IMR-90 (cell line): Measurements from ENCODE around the gene TMC4. TPM values are rescaled to one million over a fixed set of nuclear protein-coding genes. Genes with fewer than 3 reads are reported as not detected.

Experiments
- ATAC-seq: fragments of 200-7000 bp; cut with Tn5 transposase; 2 replicates; pipeline ENCODE4 v1.9.1; 2020; ENCODE audit warnings: low read depth, mild to moderate bottlenecking, moderate library complexity
- BruUV-seq: library from RNA; stranded (reverse); fragments of 400-500 nt; replicated peaks from 2 replicates; lab custom pipeline; 2021; lab: Mats Ljungman, UMichigan
- CTCF ChIA-PET: fragments of 300-600 bp; formaldehyde crosslinking; extraction: SDS; loops from one replicate; lab custom pipeline; 2021; ENCODE audit warnings: antibody characterized with exemption; lab: Yijun Ruan, JAX
- POLR2A ChIA-PET: fragments of 300-600 bp; sonication (Branson Sonifier 250); formaldehyde crosslinking; loops from one replicate; lab custom pipeline; 2022; ENCODE audit warnings: antibody characterized with exemption; ENCODE audit not compliant: unreplicated experiment; lab: Charles Lee
- DNase-seq: peaks from one replicate; pipeline ENCODE4 v3.0.0; 2013
- H2AFZ ChIP-seq: replicated peaks from 2 replicates; pipeline ENCODE3; 2013; ENCODE audit warnings: low read length, mild to moderate bottlenecking; ENCODE audit not compliant: poor library complexity
- H2AK5ac ChIP-seq: 2 replicates; pipeline ENCODE4 v1.6.1; 2013; ENCODE audit warnings: low read depth, low read length, inconsistent platforms
- H2AK9ac ChIP-seq: replicated peaks from 2 replicates; pipeline ENCODE3; 2013; ENCODE audit warnings: mild to moderate bottlenecking, low read depth, low read length, moderate library complexity; ENCODE audit not compliant: poor library complexity
- H2BK120ac ChIP-seq: 2 replicates; pipeline ENCODE4 v1.6.1; 2013; ENCODE audit warnings: low read depth, low read length, inconsistent platforms
- H2BK15ac ChIP-seq: 3 replicates; pipeline ENCODE4 v1.6.1; 2013; ENCODE audit warnings: low read depth, low read length, inconsistent platforms
- H2BK20ac ChIP-seq: 2 replicates; pipeline ENCODE4 v1.6.1; 2013; ENCODE audit warnings: low read depth, mild to moderate bottlenecking, inconsistent platforms, low read length, moderate library complexity
- H2BK5ac ChIP-seq: 2 replicates; pipeline ENCODE4 v1.6.1; 2013; ENCODE audit warnings: mild to moderate bottlenecking, low read depth, low read length, inconsistent platforms; ENCODE audit not compliant: poor library complexity, severe bottlenecking
- H3K14ac ChIP-seq: replicated peaks from 2 replicates; pipeline ENCODE4 v1.6.1; 2013; ENCODE audit warnings: low read depth, low read length, inconsistent platforms
- H3K18ac ChIP-seq: 2 replicates; pipeline ENCODE4 v1.6.1; 2013; ENCODE audit warnings: low read depth, low read length, control low read depth
- H3K23ac ChIP-seq: 2 replicates; pipeline ENCODE4 v1.6.1; 2013; ENCODE audit warnings: low read depth, low read length, inconsistent platforms
- H3K27ac ChIP-seq: 2 replicates; pipeline ENCODE4 v1.5.1; 2013; ENCODE audit warnings: mild to moderate bottlenecking, control low read depth, low read length; ENCODE audit not compliant: insufficient read depth
- H3K27me3 ChIP-seq: 2 replicates; pipeline ENCODE4 v1.6.1; 2013; ENCODE audit warnings: low read length; ENCODE audit not compliant: control insufficient read depth, insufficient read depth
- H3K36me3 ChIP-seq: 2 replicates; pipeline ENCODE4 v1.6.1; 2013; ENCODE audit warnings: low read length, mixed read lengths; ENCODE audit not compliant: control insufficient read depth, insufficient read depth
- H3K4ac ChIP-seq: 2 replicates; pipeline ENCODE4 v1.6.1; 2013; ENCODE audit warnings: low read depth, low read length, inconsistent platforms
- H3K4me1 ChIP-seq: 2 replicates; pipeline ENCODE4 v1.6.1; 2013; ENCODE audit warnings: low read length, mixed read lengths; ENCODE audit not compliant: control insufficient read depth, insufficient read depth
- H3K4me2 ChIP-seq: 2 replicates; pipeline ENCODE4 v1.6.1; 2013; ENCODE audit warnings: low read depth, mild to moderate bottlenecking, control low read depth, low read length, moderate library complexity
- H3K4me3 ChIP-seq: 2 replicates; pipeline ENCODE4 v1.5.1; 2013; ENCODE audit warnings: low read depth, mild to moderate bottlenecking, control low read depth, low read length, moderate library complexity; ENCODE audit not compliant: insufficient read depth
- H3K56ac ChIP-seq: 2 replicates; pipeline ENCODE4 v1.6.1; 2013; ENCODE audit warnings: low read length, inconsistent platforms; ENCODE audit not compliant: insufficient read depth; ENCODE audit errors: extremely low read depth
- H3K79me1 ChIP-seq, 2 experiments: 2 replicates each; pipeline ENCODE4 v1.6.1; 2013; ENCODE audit warnings: low read length in 2 of 2, inconsistent platforms in 1 of 2, low read depth in 1 of 2
- H3K9ac ChIP-seq: 2 replicates; pipeline ENCODE4 v1.6.1; 2013; ENCODE audit warnings: low read depth, low read length, control low read depth
- H3K9me1 ChIP-seq: 2 replicates; pipeline ENCODE4 v1.6.1; 2013; ENCODE audit warnings: low read length, inconsistent platforms; ENCODE audit not compliant: insufficient read depth
- H3K9me3 ChIP-seq: 2 replicates; pipeline ENCODE4 v1.6.1; 2013; ENCODE audit warnings: low read length; ENCODE audit not compliant: control insufficient read depth, insufficient read depth
- H4K20me1 ChIP-seq: 2 replicates; pipeline ENCODE4 v1.6.1; 2013; ENCODE audit warnings: low read length, inconsistent platforms; ENCODE audit not compliant: insufficient read depth
- H4K5ac ChIP-seq: 2 replicates; pipeline ENCODE4 v1.6.1; 2013; ENCODE audit warnings: mild to moderate bottlenecking, low read depth, low read length, control low read depth
- H4K8ac ChIP-seq, 2 experiments: 2 replicates each; pipeline ENCODE4 v1.6.1; 2013; ENCODE audit warnings: low read depth in 2 of 2, low read length in 2 of 2, control low read depth in 1 of 2, inconsistent platforms in 1 of 2
- H4K91ac ChIP-seq: 2 replicates; pipeline ENCODE4 v1.6.1; 2013; ENCODE audit warnings: low read depth, low read length, inconsistent platforms; ENCODE audit not compliant: insufficient read depth
- BHLHE40 ChIP-seq: fragments of 150-350 bp; IDR thresholded peaks from 2 replicates; pipeline ENCODE4 v1.6.1; 2016; ENCODE audit warnings: mild to moderate bottlenecking, low read depth, low read length
- CEBPB ChIP-seq: IDR thresholded peaks from 2 replicates; pipeline ENCODE4 v1.6.1; 2012; ENCODE audit warnings: low read depth, low read length, improper control_type of control experiment
- CHD1 ChIP-seq: IDR thresholded peaks from 2 replicates; pipeline ENCODE4 v1.6.1; 2012; ENCODE audit warnings: low read depth, low read length, improper control_type of control experiment
- FOS ChIP-seq: fragments of 150-350 bp; IDR thresholded peaks from 2 replicates; pipeline ENCODE4 v1.6.1; 2016; ENCODE audit warnings: low read depth, low read length
- MAFK ChIP-seq: IDR thresholded peaks from 2 replicates; pipeline ENCODE4 v1.6.1; 2012; ENCODE audit warnings: low read depth, low read length, improper control_type of control experiment
- MXI1 ChIP-seq: IDR thresholded peaks from 2 replicates; pipeline ENCODE4 v1.6.1; 2012; ENCODE audit warnings: low read depth, mild to moderate bottlenecking, low read length, moderate library complexity, borderline replicate concordance
- POLR2A ChIP-seq: IDR thresholded peaks from 2 replicates; pipeline ENCODE4 v1.6.1; 2012; ENCODE audit warnings: mild to moderate bottlenecking, low read depth, low read length
- RAD21 ChIP-seq: IDR thresholded peaks from 2 replicates; pipeline ENCODE4 v1.6.1; 2012; ENCODE audit warnings: low read length, improper control_type of control experiment
- RCOR1 ChIP-seq: IDR thresholded peaks from 2 replicates; pipeline ENCODE4 v1.6.1; 2012; ENCODE audit warnings: mild to moderate bottlenecking, low read length, improper control_type of control experiment; ENCODE audit not compliant: insufficient replicate concordance
- RFX5 ChIP-seq: IDR thresholded peaks from 2 replicates; pipeline ENCODE4 v1.8.0; 2012; ENCODE audit warnings: low read depth, mild to moderate bottlenecking, low read length, moderate library complexity
- SMC3 ChIP-seq: fragments of 150-350 bp; IDR thresholded peaks from 2 replicates; pipeline ENCODE4 v1.6.1; 2016; ENCODE audit warnings: low read depth, mild to moderate bottlenecking, antibody characterized with exemption, low read length, moderate library complexity
- WGBS, 2 experiments: methylation state at CpG; one replicate each; pipeline versions ENCODE4 v1.1.5 to v1.1.7; 2013; ENCODE audit warnings: missing lambda C conversion rate in 2 of 2; ENCODE audit not compliant: insufficient read length in 1 of 2; ENCODE audit errors: extremely low coverage in 2 of 2; 5-methylcytosine and 5-hydroxymethylcytosine counted together
- dilution Hi-C: fragments of 300-500 bp; cut with HindIII; formaldehyde crosslinking; loops from one replicate; pipeline ENCODE4 v1.14.3; 2018; ENCODE audit warnings: low sequenced_read_pairs; ENCODE audit not compliant: unreplicated experiment
- in situ Hi-C: fragments of 300-500 bp; cut with MboI; formaldehyde crosslinking; loops from 3 replicates; pipeline ENCODE4 v1.14.3; 2019; ENCODE audit warnings: low sequenced_read_pairs, inconsistent platforms, mixed read lengths
- intact Hi-C: fragments of 100-400 bp; cut with micrococcal nuclease; formaldehyde crosslinking; loops from 2 replicates; pipeline ENCODE4 v1.10.0; 2022
- polyA plus RNA-seq, 3 experiments: library from polyadenylated mRNA; depleted of rRNA; stranded (reverse); fragments of >200 nt; gene quantifications; 2 replicates each; pipeline ENCODE4 v1.2.3, GENCODE V29; 2012; ENCODE audit warnings: low replicate concordance in 1 of 3
- total RNA-seq: library from RNA; depleted of rRNA; stranded (reverse); fragments of >200 nt; gene quantifications from 2 replicates; pipeline ENCODE4 v1.2.3, GENCODE V29; 2012
- TF ChIP-seq, protein P1 (sequence below): fragments of 150-350 bp; IDR thresholded peaks from 2 replicates; pipeline ENCODE4 v1.6.1; 2016; ENCODE audit warnings: low read depth, mild to moderate bottlenecking, low read length, moderate library complexity, borderline replicate concordance
- TF ChIP-seq, protein P2 (sequence below): conservative IDR thresholded peaks from 2 replicates; pipeline ENCODE4 v1.5.1; 2012; ENCODE audit warnings: mild to moderate bottlenecking, low read depth, low read length, improper control_type of control experiment

Gene TMC4
- total and polyA plus RNA-seq, 2 of the 4 experiments (the other 2 are of a cell fraction): 0.72 to 1.1 TPM

DNA sequence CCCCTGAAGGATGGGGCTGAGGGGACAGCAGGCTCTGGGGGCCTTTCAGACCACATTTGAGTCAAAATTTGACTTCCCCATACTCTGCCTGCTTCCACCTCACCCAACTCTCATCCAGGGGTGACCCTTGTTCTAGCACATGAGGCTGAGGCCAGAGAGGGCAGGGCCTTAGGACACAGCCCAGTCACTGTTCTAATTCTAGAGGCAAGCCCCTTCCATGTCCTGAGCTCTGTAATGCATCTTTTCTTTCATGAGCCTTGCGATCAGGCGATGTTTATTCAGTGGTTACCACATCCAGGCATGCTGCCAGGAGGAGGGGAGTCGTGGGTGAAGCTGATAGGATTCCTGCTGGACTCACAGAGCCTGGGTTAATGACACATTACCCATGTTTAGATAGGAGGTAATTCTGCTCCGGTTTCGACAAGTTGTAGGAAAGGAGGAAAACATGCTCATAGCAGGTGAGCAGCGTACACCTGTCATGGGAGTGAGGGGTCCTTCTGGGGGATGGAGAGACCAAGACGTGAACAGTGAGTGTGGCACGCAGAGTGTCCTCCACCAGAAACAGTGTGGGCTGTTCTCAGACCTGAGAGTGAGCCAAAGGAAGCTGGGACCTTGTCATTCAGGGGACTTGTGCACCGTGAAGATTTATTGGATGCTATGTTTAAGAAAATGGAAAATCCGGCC, 37.0 kb upstream of the TMC4 start (continued):
- peak; percentile 66; the same call in 1 of the 2 replicates for TF ChIP-seq BHLHE40
- TF ChIP-seq RCOR1: peak; percentile 91

GRCh38 chr19:54209058-54209810, 36.3 kb upstream of the TMC4 start:
- Histone ChIP-seq H2BK15ac (no peak overlapping the region), H2AFZ (no peak overlapping the region), H3K27ac (peak overlapping the region; percentile 48; the same call in 1 of the 2 replicates), H3K36me3 (peaks cover 36% of the 10 kb centered on the region), H2BK120ac (no peak overlapping the region), H3K4ac (peak overlapping the region; percentile 17), H4K8ac (no peak overlapping the region), H3K56ac (no peak overlapping the region), H2AK5ac (peak overlapping the region; percentile 47; the same call in 1 of the 2 replicates), H3K27me3 (no peaks in the 10 kb centered on the region), H2AK9ac (peak overlapping the region; percentile 8), H2BK20ac (no peak overlapping the region), H3K4me2 (no peak overlapping the region; the same call in 1 of the 2 replicates), H3K9me3 (no peaks in the 10 kb centered on the region), H3K9me1 (peaks cover 27% of the 10 kb centered on the region), H4K91ac (no peak overlapping the region), H3K18ac (no peak overlapping the region), H4K20me1 (peaks cover 70% of the 10 kb centered on the region), H3K79me1 (peaks cover 6 to 68% of the 10 kb centered on the region in 2 experiments), H3K23ac (no peak overlapping the region), H4K5ac (no peak overlapping the region), H3K4me3 (no peak overlapping the region), H3K14ac (no peak overlapping the region), H2BK5ac (peak overlapping the region; percentile 0), H3K9ac (no peak overlapping the region), H3K4me1 (peaks cover 30% of the 10 kb centered on the region)
- peak; percentile 34 for ATAC-seq
- in situ Hi-C loops (loop anchor here (10.0 kb wide), 1 partner anchor 246 kb away; no protein-coding TSS in a partner anchor), intact Hi-C loops (no loop called here), dilution Hi-C loops (no loop called here)
- ChIA-PET CTCF (interaction anchor here (0.5 to 1.0 kb wide), 2 partner anchors 41 to 400 kb away, joined by 3 to 4 read pairs; no protein-coding TSS in a partner anchor), POLR2A (interaction anchor here (1.5 kb wide), 1 partner anchor 19 kb away, joined by 6 read pairs; the partner anchor contains the start of gene MBOAT7)
- DNase-seq: no peak
- BruUV-seq: no TSS peak
- 67% methylated on average over 5 of the region's 24 CpGs; no CpG with 5 or more reads in 1 of the 2 experiments for WGBS, 2 experiments
- TF ChIP-seq RFX5 (no peak), MAFK (no peak), FOS (no peak), POLR2A (no peak; the same call in 1 of the 2 replicates), CEBPB (no peak), MXI1 (no peak), RAD21 (no peak), SMC3 (no peak), CHD1 (no peak)
- TF ChIP-seq, protein P1, sequence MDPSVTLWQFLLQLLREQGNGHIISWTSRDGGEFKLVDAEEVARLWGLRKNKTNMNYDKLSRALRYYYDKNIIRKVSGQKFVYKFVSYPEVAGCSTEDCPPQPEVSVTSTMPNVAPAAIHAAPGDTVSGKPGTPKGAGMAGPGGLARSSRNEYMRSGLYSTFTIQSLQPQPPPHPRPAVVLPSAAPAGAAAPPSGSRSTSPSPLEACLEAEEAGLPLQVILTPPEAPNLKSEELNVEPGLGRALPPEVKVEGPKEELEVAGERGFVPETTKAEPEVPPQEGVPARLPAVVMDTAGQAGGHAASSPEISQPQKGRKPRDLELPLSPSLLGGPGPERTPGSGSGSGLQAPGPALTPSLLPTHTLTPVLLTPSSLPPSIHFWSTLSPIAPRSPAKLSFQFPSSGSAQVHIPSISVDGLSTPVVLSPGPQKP: no peak
- TF ChIP-seq, protein P2, sequence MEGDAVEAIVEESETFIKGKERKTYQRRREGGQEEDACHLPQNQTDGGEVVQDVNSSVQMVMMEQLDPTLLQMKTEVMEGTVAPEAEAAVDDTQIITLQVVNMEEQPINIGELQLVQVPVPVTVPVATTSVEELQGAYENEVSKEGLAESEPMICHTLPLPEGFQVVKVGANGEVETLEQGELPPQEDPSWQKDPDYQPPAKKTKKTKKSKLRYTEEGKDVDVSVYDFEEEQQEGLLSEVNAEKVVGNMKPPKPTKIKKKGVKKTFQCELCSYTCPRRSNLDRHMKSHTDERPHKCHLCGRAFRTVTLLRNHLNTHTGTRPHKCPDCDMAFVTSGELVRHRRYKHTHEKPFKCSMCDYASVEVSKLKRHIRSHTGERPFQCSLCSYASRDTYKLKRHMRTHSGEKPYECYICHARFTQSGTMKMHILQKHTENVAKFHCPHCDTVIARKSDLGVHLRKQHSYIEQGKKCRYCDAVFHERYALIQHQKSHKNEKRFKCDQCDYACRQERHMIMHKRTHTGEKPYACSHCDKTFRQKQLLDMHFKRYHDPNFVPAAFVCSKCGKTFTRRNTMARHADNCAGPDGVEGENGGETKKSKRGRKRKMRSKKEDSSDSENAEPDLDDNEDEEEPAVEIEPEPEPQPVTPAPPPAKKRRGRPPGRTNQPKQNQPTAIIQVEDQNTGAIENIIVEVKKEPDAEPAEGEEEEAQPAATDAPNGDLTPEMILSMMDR: no peak
